ENCODE data around the gene AKR1D1.

Gene AKR1D1

DNA sequence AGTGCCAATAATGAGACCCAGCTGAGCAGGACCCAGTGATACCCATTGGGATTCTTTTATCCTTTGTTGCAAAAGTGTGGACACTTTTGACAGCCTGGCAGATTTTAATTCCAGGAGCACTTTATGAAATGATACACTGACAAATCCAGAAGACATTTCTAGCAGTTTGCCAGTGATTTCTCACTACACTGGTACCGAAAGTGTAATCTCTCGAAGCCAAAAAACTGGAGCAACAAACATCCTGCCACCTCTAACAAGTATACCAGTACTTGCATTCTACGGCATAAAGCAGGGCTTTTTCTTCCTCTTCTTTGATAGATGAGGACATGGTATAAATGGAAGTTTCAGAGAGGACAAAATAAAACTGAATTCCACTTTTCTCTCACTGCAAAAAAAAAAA is 28.4 kb upstream of the AKR1D1 start:
- TF ChIP-seq YY1 (IDR thresholded peaks at IDR 0.05; ENCODE audit: low read depth) = no peak

DNA sequence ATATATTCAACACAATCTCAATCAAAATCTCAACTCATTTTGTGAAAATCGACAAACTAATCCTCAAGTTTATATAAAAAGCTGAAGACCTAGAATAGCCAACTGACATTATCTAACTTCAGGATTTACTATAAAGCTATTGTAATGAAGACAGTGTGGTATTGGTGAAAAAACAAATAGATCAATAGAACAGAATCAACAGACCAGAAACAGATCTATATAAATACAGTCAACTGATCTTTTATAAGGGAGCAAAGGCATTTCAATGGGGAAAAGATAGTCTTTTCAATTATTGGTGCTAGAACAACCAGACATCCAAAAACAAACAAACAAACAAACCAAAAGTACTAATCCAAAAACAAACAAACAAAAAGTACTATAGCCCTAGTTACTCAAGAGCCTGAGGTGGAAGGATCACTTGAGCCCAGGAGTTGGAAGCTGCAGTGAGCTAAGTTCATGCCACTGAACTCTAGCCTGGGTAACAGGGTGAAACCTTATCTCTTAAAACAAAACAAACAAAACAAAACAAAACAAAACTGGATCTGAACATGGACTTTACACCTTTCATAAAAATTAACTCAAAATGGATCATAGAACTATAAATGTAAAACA is 26.6 kb upstream of the AKR1D1 start:
- TF ChIP-seq CREB1 (IDR thresholded peaks at IDR 0.05; ENCODE audit: low read depth) (no peak), TCF12 (IDR thresholded peaks at IDR 0.05; ENCODE audit: low read depth) (no peak), FOXM1 (IDR thresholded peaks at IDR 0.05; ENCODE audit: borderline replicate concordance, low read depth) (no peak), EGR1 (IDR thresholded peaks at IDR 0.05) (no peak), CEBPB (IDR thresholded peaks at IDR 0.05) (no peak)

DNA sequence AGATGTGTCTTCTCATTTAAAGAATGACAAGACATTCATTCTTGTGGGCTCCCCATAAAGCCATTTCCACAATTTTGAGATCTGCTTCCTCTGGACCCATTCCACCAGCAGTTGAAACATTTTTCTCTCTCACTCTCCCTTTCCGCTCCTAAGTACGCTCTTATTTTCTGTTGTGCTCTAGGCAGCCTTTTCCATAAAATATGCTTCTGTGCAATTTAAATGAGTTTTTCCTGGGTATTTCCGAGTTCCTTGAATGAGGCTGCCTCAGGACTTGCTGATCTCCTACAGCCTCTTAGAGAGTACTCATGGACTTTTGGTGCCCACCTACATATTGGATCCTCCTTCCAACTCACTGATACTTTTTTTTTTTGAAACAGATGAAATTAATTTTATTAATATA is 23.6 kb upstream of the AKR1D1 start:
- TF ChIP-seq, protein P1, sequence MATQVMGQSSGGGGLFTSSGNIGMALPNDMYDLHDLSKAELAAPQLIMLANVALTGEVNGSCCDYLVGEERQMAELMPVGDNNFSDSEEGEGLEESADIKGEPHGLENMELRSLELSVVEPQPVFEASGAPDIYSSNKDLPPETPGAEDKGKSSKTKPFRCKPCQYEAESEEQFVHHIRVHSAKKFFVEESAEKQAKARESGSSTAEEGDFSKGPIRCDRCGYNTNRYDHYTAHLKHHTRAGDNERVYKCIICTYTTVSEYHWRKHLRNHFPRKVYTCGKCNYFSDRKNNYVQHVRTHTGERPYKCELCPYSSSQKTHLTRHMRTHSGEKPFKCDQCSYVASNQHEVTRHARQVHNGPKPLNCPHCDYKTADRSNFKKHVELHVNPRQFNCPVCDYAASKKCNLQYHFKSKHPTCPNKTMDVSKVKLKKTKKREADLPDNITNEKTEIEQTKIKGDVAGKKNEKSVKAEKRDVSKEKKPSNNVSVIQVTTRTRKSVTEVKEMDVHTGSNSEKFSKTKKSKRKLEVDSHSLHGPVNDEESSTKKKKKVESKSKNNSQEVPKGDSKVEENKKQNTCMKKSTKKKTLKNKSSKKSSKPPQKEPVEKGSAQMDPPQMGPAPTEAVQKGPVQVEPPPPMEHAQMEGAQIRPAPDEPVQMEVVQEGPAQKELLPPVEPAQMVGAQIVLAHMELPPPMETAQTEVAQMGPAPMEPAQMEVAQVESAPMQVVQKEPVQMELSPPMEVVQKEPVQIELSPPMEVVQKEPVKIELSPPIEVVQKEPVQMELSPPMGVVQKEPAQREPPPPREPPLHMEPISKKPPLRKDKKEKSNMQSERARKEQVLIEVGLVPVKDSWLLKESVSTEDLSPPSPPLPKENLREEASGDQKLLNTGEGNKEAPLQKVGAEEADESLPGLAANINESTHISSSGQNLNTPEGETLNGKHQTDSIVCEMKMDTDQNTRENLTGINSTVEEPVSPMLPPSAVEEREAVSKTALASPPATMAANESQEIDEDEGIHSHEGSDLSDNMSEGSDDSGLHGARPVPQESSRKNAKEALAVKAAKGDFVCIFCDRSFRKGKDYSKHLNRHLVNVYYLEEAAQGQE (IDR thresholded peaks at IDR 0.05; ENCODE audit: low read depth) = no peak
- no peak for TF ChIP-seq YY1 (IDR thresholded peaks at IDR 0.05; ENCODE audit: low read depth)
- TF ChIP-seq TCF12 (IDR thresholded peaks at IDR 0.05; ENCODE audit: low read depth) = no peak
- TF ChIP-seq CEBPB (IDR thresholded peaks at IDR 0.05) = no peak
- no peak for TF ChIP-seq EP300 (IDR thresholded peaks at IDR 0.05; ENCODE audit: borderline replicate concordance)
- TF ChIP-seq TAF1 (IDR thresholded peaks at IDR 0.05; ENCODE audit: low read depth) = no peak
- TF ChIP-seq FOXM1 (IDR thresholded peaks at IDR 0.05; ENCODE audit: borderline replicate concordance, low read depth) = no peak
- no peak for TF ChIP-seq ZBTB7A (IDR thresholded peaks at IDR 0.05; ENCODE audit: low read depth)
- TF ChIP-seq CREB1 (IDR thresholded peaks at IDR 0.05; ENCODE audit: low read depth) = no peak
- no peak for TF ChIP-seq TEAD4 (IDR thresholded peaks at IDR 0.05)
- TF ChIP-seq, protein P2, sequence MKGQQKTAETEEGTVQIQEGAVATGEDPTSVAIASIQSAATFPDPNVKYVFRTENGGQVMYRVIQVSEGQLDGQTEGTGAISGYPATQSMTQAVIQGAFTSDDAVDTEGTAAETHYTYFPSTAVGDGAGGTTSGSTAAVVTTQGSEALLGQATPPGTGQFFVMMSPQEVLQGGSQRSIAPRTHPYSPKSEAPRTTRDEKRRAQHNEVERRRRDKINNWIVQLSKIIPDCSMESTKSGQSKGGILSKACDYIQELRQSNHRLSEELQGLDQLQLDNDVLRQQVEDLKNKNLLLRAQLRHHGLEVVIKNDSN (IDR thresholded peaks at IDR 0.05) = no peak
- TF ChIP-seq EGR1 (IDR thresholded peaks at IDR 0.05) = no peak
- TF ChIP-seq NFIC (IDR thresholded peaks at IDR 0.05) = no peak
- TF ChIP-seq, protein P3, sequence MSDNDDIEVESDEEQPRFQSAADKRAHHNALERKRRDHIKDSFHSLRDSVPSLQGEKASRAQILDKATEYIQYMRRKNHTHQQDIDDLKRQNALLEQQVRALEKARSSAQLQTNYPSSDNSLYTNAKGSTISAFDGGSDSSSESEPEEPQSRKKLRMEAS (IDR thresholded peaks at IDR 0.05) = no peak
- no peak for TF ChIP-seq RAD21 (IDR thresholded peaks at IDR 0.05; ENCODE audit: low read depth)

DNA sequence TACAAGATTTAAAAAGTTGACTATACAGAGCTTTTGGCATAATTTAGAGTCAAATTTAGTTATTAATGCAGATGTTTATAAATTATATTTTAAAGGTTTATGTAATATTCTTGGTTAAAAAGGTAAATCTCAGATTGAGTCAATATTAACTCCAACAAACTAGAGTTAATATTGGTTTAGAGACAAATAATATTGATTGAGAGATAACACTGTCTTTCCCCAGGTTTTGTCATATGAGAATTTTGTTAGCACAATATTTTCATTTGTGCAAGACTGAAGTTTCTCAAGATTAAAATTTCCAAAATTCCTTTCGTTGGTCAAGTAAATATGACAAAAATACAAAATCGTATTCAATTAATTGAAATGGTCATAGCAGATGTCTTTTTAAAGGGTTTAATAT is 12.9 kb upstream of the AKR1D1 start:
- no peak for TF ChIP-seq FOXM1 (IDR thresholded peaks at IDR 0.05; ENCODE audit: borderline replicate concordance, low read depth)
- no peak for TF ChIP-seq TAF1 (IDR thresholded peaks at IDR 0.05; ENCODE audit: low read depth)
- TF ChIP-seq, protein P3 (IDR thresholded peaks at IDR 0.05) = no peak
- TF ChIP-seq CEBPB (IDR thresholded peaks at IDR 0.05) = no peak
- no peak for TF ChIP-seq EGR1 (IDR thresholded peaks at IDR 0.05)
- no peak for TF ChIP-seq TCF12 (IDR thresholded peaks at IDR 0.05; ENCODE audit: low read depth)
- no peak for TF ChIP-seq EP300 (IDR thresholded peaks at IDR 0.05; ENCODE audit: borderline replicate concordance)
- TF ChIP-seq, protein P1 (IDR thresholded peaks at IDR 0.05; ENCODE audit: low read depth) = no peak
- no peak for TF ChIP-seq NFIC (IDR thresholded peaks at IDR 0.05)
- TF ChIP-seq, protein P2 (IDR thresholded peaks at IDR 0.05) = no peak
- TF ChIP-seq ZBTB7A (IDR thresholded peaks at IDR 0.05; ENCODE audit: low read depth) = no peak
- TF ChIP-seq RAD21 (IDR thresholded peaks at IDR 0.05; ENCODE audit: low read depth) = no peak
- TF ChIP-seq YY1 (IDR thresholded peaks at IDR 0.05; ENCODE audit: low read depth) = no peak
- no peak for TF ChIP-seq TEAD4 (IDR thresholded peaks at IDR 0.05)
- no peak for TF ChIP-seq CREB1 (IDR thresholded peaks at IDR 0.05; ENCODE audit: low read depth)

DNA sequence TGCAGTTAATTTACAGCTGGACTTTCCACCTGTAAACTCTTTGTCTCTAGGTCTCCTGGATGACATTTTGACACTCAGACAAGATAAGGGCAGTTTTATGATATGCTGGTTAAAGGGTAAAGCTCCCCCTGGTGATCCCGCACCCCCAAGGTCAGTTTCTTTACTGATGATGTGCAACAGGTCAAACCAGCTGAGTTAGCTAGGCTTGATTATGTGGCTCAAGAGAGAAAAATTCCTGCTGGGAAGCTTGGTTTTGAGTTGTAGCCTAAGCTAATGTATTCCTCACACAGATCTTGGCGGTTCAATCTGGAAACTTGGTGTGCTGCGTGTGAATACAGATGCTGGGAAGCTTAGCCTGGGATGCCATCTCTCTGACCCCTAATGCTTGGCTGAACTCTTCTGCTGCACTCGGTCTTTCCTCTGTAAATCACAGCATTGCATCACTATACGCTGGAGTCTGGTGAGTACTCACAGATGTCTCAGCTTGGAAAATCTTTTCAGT is 11.4 kb upstream of the AKR1D1 start:
- TF ChIP-seq RAD21 (IDR thresholded peaks at IDR 0.05; ENCODE audit: low read depth) = no peak
- TF ChIP-seq EP300 (IDR thresholded peaks at IDR 0.05; ENCODE audit: borderline replicate concordance) = no peak

DNA sequence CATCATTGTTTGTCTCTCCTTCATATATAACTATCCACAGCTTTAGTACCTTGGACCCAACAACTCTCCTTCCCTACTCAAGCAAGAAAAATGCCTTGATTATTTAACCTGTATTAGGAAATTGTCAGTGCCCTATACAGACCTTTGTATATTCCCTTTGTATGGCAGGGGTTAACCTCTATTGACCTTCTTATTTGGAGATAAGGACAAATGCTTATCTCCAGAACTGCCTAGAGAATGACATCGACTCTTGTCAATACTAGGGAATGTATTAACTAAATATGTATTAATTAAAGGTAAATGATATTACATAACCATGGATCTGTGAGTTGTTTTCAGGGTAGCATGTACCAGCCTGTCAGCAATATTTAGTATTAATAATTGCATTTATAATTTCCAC is 10.4 kb upstream of the AKR1D1 start:
- no peak for TF ChIP-seq TAF1 (IDR thresholded peaks at IDR 0.05; ENCODE audit: low read depth)
- no peak for TF ChIP-seq TCF12 (IDR thresholded peaks at IDR 0.05; ENCODE audit: low read depth)
- TF ChIP-seq YY1 (IDR thresholded peaks at IDR 0.05; ENCODE audit: low read depth) = no peak
- TF ChIP-seq, protein P1 (IDR thresholded peaks at IDR 0.05; ENCODE audit: low read depth) = no peak
- TF ChIP-seq RAD21 (IDR thresholded peaks at IDR 0.05; ENCODE audit: low read depth) = no peak
- no peak for TF ChIP-seq CREB1 (IDR thresholded peaks at IDR 0.05; ENCODE audit: low read depth)
